GM18858 (cell line): ENCODE results near the gene SCRN2.

Source experiments
- ATAC-seq: cut with Tn5 transposase; IDR thresholded peaks from one replicate; pipeline ENCODE4 v1.9.1; 2021; ENCODE audit not compliant: unreplicated experiment

Gene SCRN2

GRCh38 chr17:47808036-47808829 lies 32.8 kb downstream of the SCRN2 start:
- no peak for ATAC-seq

- no peak for ATAC-seq
These were observed 33.7 kb downstream of the SCRN2 start for GRCh38 chr17:47807421-47807820.

- ATAC-seq, result no peak
These were observed 34.2 kb downstream of the SCRN2 start for GRCh38 chr17:47806913-47807255.

- no peak for ATAC-seq
These were observed 34.8 kb downstream of the SCRN2 start for GRCh38 chr17:47806026-47806912.

- ATAC-seq, result no peak
These were observed 36.6 kb downstream of the SCRN2 start for GRCh38 chr17:47804461-47804860.

- ATAC-seq, result no peak
These were observed 37.3 kb downstream of the SCRN2 start for GRCh38 chr17:47803751-47804150.

GRCh38 chr17:47803201-47803600 lies 37.9 kb downstream of the SCRN2 start:
- no peak for ATAC-seq

GRCh38 chr17:47802341-47803022 lies 38.6 kb downstream of the SCRN2 start:
- no peak for ATAC-seq

GRCh38 chr17:47801906-47802305 lies 39.2 kb downstream of the SCRN2 start:
- no peak for ATAC-seq

GRCh38 chr17:47801176-47801765 lies 39.8 kb downstream of the SCRN2 start:
- no peak for ATAC-seq

GRCh38 chr17:47800686-47801085 lies 40.4 kb downstream of the SCRN2 start:
- ATAC-seq, result no peak

GRCh38 chr17:47797797-47798196 lies 43.3 kb downstream of the SCRN2 start:
- no peak for ATAC-seq

- ATAC-seq, result no peak
These were observed 48.1 kb downstream of the SCRN2 start for GRCh38 chr17:47792979-47793378.

GRCh38 chr17:47792457-47792856 lies 48.6 kb downstream of the SCRN2 start:
- no peak for ATAC-seq

GRCh38 chr17:47791025-47791424 lies 50.0 kb downstream of the SCRN2 start:
- ATAC-seq, result no peak

- no peak for ATAC-seq
These were observed 51.2 kb downstream of the SCRN2 start for GRCh38 chr17:47789611-47790561.
